CD8-positive, alpha-beta memory T cell (primary cell): Measurements from ENCODE around the gene COL4A3. TPM values are rescaled to one million over a fixed set of nuclear protein-coding genes. Genes with fewer than 3 reads are reported as not detected.
"Not testable (repeated sequence)": the region's sequence is repeated elsewhere in the genome, so short reads cannot be mapped to it uniquely, and the experiment has no call there.

Source experiments
- CTCF ChIA-PET: fragments of 350-600 bp; sonication (Branson Sonifier 250); formaldehyde crosslinking; loops from one replicate; lab custom pipeline; 2021; ENCODE audit warnings: antibody characterized with exemption; lab: Charles Lee
- POLR2A ChIA-PET: fragments of 350-600 bp; sonication (Branson Sonifier 250); formaldehyde crosslinking; loops from one replicate; lab custom pipeline; 2021; ENCODE audit warnings: antibody characterized with exemption; lab: Charles Lee
- DNase-seq, 5 donors: peaks; one replicate each; pipeline versions ENCODE4 v3.0.0 to v3.0.0-alpha.2; 2020 to 2022; ENCODE audit warnings: mixed read lengths in 1 of 5
- H3K27ac ChIP-seq: one replicate; pipeline ENCODE4 v1.7.0; 2013; ENCODE audit warnings: low read depth, mild to moderate bottlenecking, low read length, moderate library complexity
- H3K27me3 ChIP-seq: 2 replicates; pipeline ENCODE4 v1.7.0; 2013; ENCODE audit warnings: low read length, mild to moderate bottlenecking; ENCODE audit not compliant: insufficient read depth, poor library complexity, severe bottlenecking
- H3K36me3 ChIP-seq: 2 replicates; pipeline ENCODE4 v1.7.0; 2013; ENCODE audit warnings: mild to moderate bottlenecking, low read length, moderate library complexity; ENCODE audit not compliant: insufficient read depth
- H3K4me1 ChIP-seq: 2 replicates; pipeline ENCODE4 v1.7.0; 2013; ENCODE audit warnings: mild to moderate bottlenecking, low read length, moderate library complexity; ENCODE audit not compliant: insufficient read depth
- H3K4me3 ChIP-seq: 2 replicates; pipeline ENCODE4 v1.7.0; 2013; ENCODE audit warnings: mild to moderate bottlenecking, low read length
- H3K9me3 ChIP-seq: 2 replicates; pipeline ENCODE4 v1.7.0; 2013; ENCODE audit warnings: mild to moderate bottlenecking, low read length
- H3K27ac Mint-ChIP-seq, 8 donors: one replicate each; pipeline ENCODE4 v1.8.0; 2020 to 2021; ENCODE audit warnings: mixed read lengths in 8 of 8, mild to moderate bottlenecking in 6 of 8, inconsistent platforms in 3 of 8, moderate library complexity in 3 of 8
- H3K27me3 Mint-ChIP-seq, 2 donors: one replicate each; pipeline ENCODE4 v1.8.0; 2020 to 2021; ENCODE audit warnings: mixed read lengths in 2 of 2, mild to moderate bottlenecking in 1 of 2, moderate library complexity in 1 of 2
- H3K36me3 Mint-ChIP-seq, 3 donors: one replicate each; pipeline ENCODE4 v1.8.0; 2020 to 2021; ENCODE audit warnings: mixed read lengths in 3 of 3, inconsistent platforms in 1 of 3, mild to moderate bottlenecking in 1 of 3
- H3K4me1 Mint-ChIP-seq, 3 donors: one replicate each; pipeline ENCODE4 v1.8.0; 2020 to 2021; ENCODE audit warnings: mixed read lengths in 3 of 3, inconsistent platforms in 1 of 3, mild to moderate bottlenecking in 1 of 3
- H3K4me3 Mint-ChIP-seq, 7 donors: one replicate each; pipeline ENCODE4 v1.8.0; 2020 to 2021; ENCODE audit warnings: mixed read lengths in 7 of 7, mild to moderate bottlenecking in 6 of 7, moderate library complexity in 4 of 7, inconsistent platforms in 2 of 7
- H3K9me3 Mint-ChIP-seq, 5 donors: one replicate each; pipeline ENCODE4 v1.8.0; 2020 to 2022; ENCODE audit warnings: mixed read lengths in 5 of 5, mild to moderate bottlenecking in 3 of 5, moderate library complexity in 2 of 5, inconsistent platforms in 1 of 5
- polyA plus RNA-seq: library from polyadenylated mRNA; unstranded; fragments of 300-500 nt; fragmentation: Illumina TruSeq; gene quantifications from one replicate; pipeline ENCODE4 v1.2.3, GENCODE V29; 2021
- total RNA-seq, 2 experiments: library from RNA; stranded (reverse); gene quantifications; one replicate each; pipeline ENCODE4 v1.2.3, GENCODE V29; 2021

COL4A3 gene
- total and polyA plus RNA-seq, 3 experiments from 2014 or later = not detected

DNA sequence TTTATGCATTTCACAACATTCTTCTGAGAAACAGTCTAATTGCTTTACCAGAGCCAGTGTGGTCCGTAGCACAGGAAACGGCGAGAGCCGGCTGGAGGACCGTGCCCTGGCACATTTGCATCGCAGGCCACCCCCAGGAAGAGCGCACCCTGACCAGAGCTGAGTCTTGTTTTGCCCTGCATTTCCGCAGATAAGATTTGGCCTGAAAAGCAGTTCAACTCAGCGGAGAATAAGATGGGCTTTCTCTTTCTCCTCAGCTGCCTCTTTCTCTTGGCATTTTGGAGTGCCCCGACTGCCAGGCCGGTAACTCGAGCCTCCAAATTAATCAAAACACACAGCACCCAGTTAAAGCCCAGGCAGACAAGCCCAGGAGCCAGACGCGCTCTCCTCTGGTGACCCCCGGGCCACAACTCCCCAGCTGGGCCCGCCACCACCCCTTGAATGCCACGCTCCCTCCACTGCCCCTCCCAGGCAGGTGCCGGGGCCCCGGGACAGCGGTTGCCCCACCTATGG lies 883 bp upstream of the COL4A3 start:
- ChIA-PET POLR2A (no interaction called here), CTCF (no interaction called here)
- Mint-ChIP-seq H3K4me3 (peak overlapping the region; percentile 50 to 82 (median 66)), H3K27me3 (peaks cover 39 to 78% of the 10 kb centered on the region in 2 donors), H3K36me3 (peaks cover 0 to 4% (median 1%) of the 10 kb centered on the region in 3 donors), H3K27ac (no peak overlapping the region), H3K9me3 (peaks cover 0 to 6% (median 2%) of the 10 kb centered on the region in 5 donors), H3K4me1 (peaks cover 7 to 20% (median 14%) of the 10 kb centered on the region in 3 donors)
- Histone ChIP-seq H3K27ac (no peak overlapping the region), H3K9me3 (no peaks in the 10 kb centered on the region), H3K4me3 (no peak overlapping the region), H3K36me3 (no peaks in the 10 kb centered on the region), H3K4me1 (peaks cover 5% of the 10 kb centered on the region), H3K27me3 (peaks cover 16% of the 10 kb centered on the region)
- no peak for DNase-seq

DNA sequence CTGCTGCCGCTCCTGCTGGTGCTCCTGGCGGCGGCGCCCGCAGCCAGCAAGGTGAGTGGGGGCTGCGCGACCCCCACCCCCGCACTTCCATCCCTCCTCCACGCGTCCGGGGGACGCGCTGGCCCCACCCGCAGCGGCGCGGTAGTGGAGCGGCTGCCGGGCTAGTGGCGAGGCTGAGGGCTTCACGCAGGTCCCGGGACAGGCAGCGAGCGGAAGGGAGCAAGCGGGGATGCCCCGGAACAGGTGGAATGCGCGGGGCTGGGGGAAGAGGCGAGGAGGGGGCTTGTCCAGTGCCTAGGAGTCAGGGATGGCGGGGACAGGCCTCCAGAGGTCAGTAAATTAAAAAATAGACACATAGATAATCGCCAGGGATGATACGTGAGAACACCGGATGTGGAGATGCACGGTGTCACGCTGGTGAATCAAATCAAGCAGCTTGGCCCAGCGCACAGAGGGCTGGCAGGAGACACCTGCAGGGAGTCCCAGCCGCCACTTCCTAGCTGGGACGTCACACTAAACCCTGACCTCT lies 403 bp downstream of the COL4A3 start:
- Histone ChIP-seq H3K27me3 (peaks cover 16% of the 10 kb centered on the region), H3K9me3 (no peaks in the 10 kb centered on the region), H3K36me3 (no peaks in the 10 kb centered on the region), H3K4me1 (peaks cover 5% of the 10 kb centered on the region), H3K4me3 (no peak overlapping the region), H3K27ac (no peak overlapping the region)
- ChIA-PET CTCF (no interaction called here), POLR2A (no interaction called here)
- H3K36me3 Mint-ChIP-seq = peaks cover 0 to 1% (median 0%) of the 10 kb centered on the region in 3 donors
- peak overlapping the region in 1 of 8 donors; percentile 5 for H3K27ac Mint-ChIP-seq
- H3K9me3 Mint-ChIP-seq = peaks cover 0 to 1% (median under 1%) of the 10 kb centered on the region in 5 donors
- H3K4me1 Mint-ChIP-seq = peaks cover 7 to 20% (median 14%) of the 10 kb centered on the region in 3 donors
- peaks cover 33 to 75% of the 10 kb centered on the region in 2 donors for H3K27me3 Mint-ChIP-seq
- no peak for DNase-seq
- H3K4me3 Mint-ChIP-seq = peak overlapping the region; percentile 13 to 71 (median 59)

DNA sequence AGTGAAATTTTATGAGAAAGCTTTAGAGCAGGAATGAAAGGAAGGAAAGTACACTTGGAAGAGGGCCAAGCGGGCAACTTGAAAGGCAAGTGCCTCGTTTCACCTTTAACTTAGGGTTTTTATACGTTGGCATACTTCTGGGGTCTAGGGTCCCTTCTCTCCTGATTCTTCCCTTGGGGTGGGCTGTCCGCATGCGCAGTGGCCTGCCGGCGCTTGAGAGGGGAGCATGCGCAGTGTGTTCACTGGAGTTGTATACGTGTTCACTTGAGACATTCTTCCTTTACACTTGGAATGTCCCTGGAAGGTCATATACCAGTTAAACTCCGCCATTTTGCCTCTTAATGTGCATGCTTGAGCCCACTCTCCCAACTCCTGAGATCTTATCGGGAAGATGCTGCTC lies 7.4 kb downstream of the COL4A3 start:
- POLR2A ChIA-PET, H3K36me3 ChIP-seq, H3K4me3 ChIP-seq, H3K4me3 Mint-ChIP-seq, H3K9me3 ChIP-seq, H3K4me1 ChIP-seq, H3K9me3 Mint-ChIP-seq, H3K27me3 ChIP-seq, H3K4me1 Mint-ChIP-seq, H3K36me3 Mint-ChIP-seq, CTCF ChIA-PET, H3K27ac Mint-ChIP-seq, DNase-seq, H3K27ac ChIP-seq: not testable (repeated sequence)
- H3K27me3 Mint-ChIP-seq = peaks cover 4 to 40% of the 10 kb centered on the region in 2 donors

DNA sequence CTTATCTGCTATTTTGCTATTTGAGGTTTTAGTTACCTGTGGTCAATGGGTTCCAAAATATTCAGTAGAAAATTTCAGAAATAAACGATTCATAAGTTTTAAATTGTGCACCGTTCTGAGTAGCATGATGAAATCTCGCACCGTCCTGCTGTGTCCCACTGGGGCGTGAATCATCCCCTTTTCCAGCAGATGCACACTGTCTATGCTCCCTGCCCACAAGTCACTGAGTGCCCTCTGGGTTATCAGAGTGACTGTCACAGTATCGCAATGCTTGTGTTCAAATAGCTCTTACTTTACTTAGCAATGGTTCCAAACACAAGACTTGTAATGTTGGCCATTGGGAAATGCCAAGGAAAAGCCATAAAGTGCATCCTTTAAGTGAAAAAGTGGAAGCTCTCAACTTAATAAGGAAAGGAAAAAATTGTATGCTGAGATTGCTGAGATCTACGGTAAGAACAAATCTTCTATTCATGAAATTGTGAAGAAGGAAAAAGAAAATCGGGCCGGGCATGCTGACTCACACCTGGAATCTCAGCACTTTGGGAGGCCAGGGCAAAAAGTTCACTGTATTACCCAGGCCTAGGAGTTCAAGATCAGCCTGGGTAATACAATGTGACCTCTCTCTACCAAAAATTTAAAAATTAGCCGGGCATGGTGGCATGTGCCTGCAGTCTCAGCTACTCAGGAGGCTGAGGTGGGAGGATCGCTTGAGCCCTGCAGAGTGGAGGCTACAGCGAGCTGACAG lies 13.3 kb downstream of the COL4A3 start:
- no peak overlapping the region for H3K27ac Mint-ChIP-seq
- DNase-seq = no peak
- peaks cover 0 to 22% of the 10 kb centered on the region in 2 donors for H3K27me3 Mint-ChIP-seq
- no peaks in the 10 kb centered on the region for H3K27me3 ChIP-seq
- H3K4me3 ChIP-seq = no peak overlapping the region
- no peak overlapping the region for H3K27ac ChIP-seq
- H3K4me3 Mint-ChIP-seq = no peak overlapping the region
- H3K36me3 Mint-ChIP-seq = no peaks in the 10 kb centered on the region
- H3K9me3 ChIP-seq = no peaks in the 10 kb centered on the region
- H3K4me1 ChIP-seq = no peaks in the 10 kb centered on the region
- H3K9me3 Mint-ChIP-seq = no peaks in the 10 kb centered on the region
- no peaks in the 10 kb centered on the region for H3K36me3 ChIP-seq
- H3K4me1 Mint-ChIP-seq = no peaks in the 10 kb centered on the region
- ChIA-PET POLR2A (no interaction called here), CTCF (no interaction called here)

DNA sequence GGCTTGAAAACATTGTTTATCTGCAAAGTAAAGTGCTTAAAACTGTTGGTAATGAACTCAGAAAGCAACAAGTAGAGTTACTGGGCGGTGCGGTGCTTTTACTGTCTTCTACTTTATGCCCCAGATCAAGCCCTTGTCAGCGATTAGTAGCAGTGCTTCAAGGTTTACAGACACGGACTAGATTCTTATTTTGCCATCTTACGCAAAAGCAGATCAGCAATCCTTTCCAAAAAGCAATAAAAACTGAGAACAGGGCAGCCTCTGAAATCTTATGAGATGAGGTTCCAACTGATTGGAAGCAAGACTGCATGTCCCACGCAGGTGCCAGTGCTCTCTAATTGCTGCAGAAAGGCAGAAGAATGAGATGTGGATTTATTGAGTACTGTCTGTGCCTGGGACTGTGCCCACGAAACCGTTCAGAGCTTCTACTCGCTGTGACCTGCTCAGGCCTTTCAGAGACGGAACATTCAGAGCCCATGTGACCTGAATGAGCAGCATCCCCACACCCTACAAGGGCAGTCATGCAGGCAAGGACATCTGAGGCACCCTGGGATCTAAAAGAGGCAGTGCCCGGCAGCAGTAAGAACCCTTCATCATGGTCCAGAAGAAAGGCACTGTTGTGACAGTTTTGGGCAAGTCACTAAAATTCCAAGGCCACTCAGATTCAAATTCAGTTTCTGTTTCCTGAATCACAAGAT lies 15.7 kb downstream of the COL4A3 start:
- ChIA-PET CTCF (no interaction called here), POLR2A (no interaction called here)
- Mint-ChIP-seq H3K36me3 (no peaks in the 10 kb centered on the region), H3K27me3 (peaks cover 0 to 12% of the 10 kb centered on the region in 2 donors), H3K9me3 (no peaks in the 10 kb centered on the region), H3K27ac (no peak overlapping the region), H3K4me1 (no peaks in the 10 kb centered on the region), H3K4me3 (no peak overlapping the region)
- Histone ChIP-seq H3K27me3 (no peaks in the 10 kb centered on the region), H3K9me3 (no peaks in the 10 kb centered on the region), H3K36me3 (no peaks in the 10 kb centered on the region), H3K27ac (no peak overlapping the region), H3K4me1 (no peaks in the 10 kb centered on the region), H3K4me3 (no peak overlapping the region)
- DNase-seq = no peak

DNA sequence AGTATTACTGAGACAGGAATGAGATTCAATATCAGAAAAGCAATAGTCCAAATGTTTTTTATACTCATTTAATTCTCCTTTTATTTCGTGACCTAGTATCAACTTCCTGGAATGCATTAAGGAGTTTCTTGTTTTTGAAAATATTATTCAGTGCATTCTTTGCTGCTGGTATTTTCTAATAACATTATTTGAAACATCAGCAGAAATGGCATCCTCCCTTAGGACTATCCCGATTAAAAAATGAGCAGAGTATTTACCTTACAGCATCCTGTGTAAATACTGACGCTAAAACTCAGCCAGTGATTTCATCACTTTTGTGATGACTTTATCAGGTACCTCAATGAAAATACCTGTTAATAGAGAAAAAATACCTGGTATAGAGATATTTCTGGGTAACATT lies 16.3 kb downstream of the COL4A3 start:
- H3K4me1 Mint-ChIP-seq = no peaks in the 10 kb centered on the region
- no peak overlapping the region for H3K4me3 Mint-ChIP-seq
- Histone ChIP-seq H3K4me1 (no peaks in the 10 kb centered on the region), H3K27me3 (no peaks in the 10 kb centered on the region), H3K36me3 (no peaks in the 10 kb centered on the region), H3K9me3 (no peaks in the 10 kb centered on the region), H3K4me3 (no peak overlapping the region), H3K27ac (no peak overlapping the region)
- ChIA-PET CTCF (no interaction called here), POLR2A (no interaction called here)
- H3K36me3 Mint-ChIP-seq = no peaks in the 10 kb centered on the region
- peaks cover 0 to 12% of the 10 kb centered on the region in 2 donors for H3K27me3 Mint-ChIP-seq
- H3K9me3 Mint-ChIP-seq = no peaks in the 10 kb centered on the region
- no peak for DNase-seq
- no peak overlapping the region for H3K27ac Mint-ChIP-seq

DNA sequence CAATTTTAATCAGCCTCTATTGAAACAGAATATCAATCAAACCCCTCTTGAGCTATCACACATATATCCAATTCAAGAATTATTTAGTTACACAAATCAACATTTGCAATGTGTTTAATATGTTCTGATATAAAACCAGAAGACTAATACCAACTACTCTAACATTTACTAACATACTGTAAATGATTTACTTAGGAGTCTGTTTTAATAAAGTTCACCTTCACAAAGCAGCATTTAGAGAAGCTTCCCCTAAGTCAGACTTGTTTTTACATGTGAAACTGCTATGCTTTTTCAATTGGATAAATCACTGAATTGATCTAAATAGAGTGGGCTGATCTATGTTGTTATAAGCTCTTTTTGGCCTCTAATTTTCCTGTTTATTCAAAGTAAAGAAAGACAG lies 18.3 kb downstream of the COL4A3 start:
- Mint-ChIP-seq H3K27ac (no peak overlapping the region), H3K27me3 (peaks cover 4 to 19% of the 10 kb centered on the region in 2 donors), H3K4me3 (no peak overlapping the region), H3K36me3 (no peaks in the 10 kb centered on the region), H3K9me3 (no peaks in the 10 kb centered on the region), H3K4me1 (no peaks in the 10 kb centered on the region)
- Histone ChIP-seq H3K27me3 (no peaks in the 10 kb centered on the region), H3K36me3 (no peaks in the 10 kb centered on the region), H3K27ac (no peak overlapping the region), H3K4me1 (no peaks in the 10 kb centered on the region), H3K9me3 (no peaks in the 10 kb centered on the region), H3K4me3 (no peak overlapping the region)
- CTCF ChIA-PET = no interaction called here
- no peak for DNase-seq
- POLR2A ChIA-PET = no interaction called here
